GM21619 (cell line): ENCODE measurements around the gene SERINC2.
"Not testable (repeated sequence)": the region's sequence is repeated elsewhere in the genome, so short reads cannot be mapped to it uniquely, and the experiment has no call there.

Source experiments
- ATAC-seq: cut with Tn5 transposase; IDR thresholded peaks from one replicate; pipeline ENCODE4 v1.9.1; 2021; ENCODE audit not compliant: unreplicated experiment

Gene SERINC2

GRCh38 chr1:31460027-31460426, 47.0 kb downstream of the SERINC2 start:
- no peak for ATAC-seq

- ATAC-seq: no peak
Observed at GRCh38 chr1:31467005-31467674, 54.1 kb downstream of the SERINC2 start.

GRCh38 chr1:31470794-31471315, 57.8 kb downstream of the SERINC2 start:
- ATAC-seq: no peak

- not testable (repeated sequence) for ATAC-seq
Observed at GRCh38 chr1:31471452-31472313, 58.7 kb downstream of the SERINC2 start.

- ATAC-seq: not testable (repeated sequence)
Observed at GRCh38 chr1:31472314-31472651, 59.3 kb downstream of the SERINC2 start.

- ATAC-seq: not testable (repeated sequence)
Observed at GRCh38 chr1:31472673-31473072, 59.7 kb downstream of the SERINC2 start.

- not testable (repeated sequence) for ATAC-seq
Observed at GRCh38 chr1:31473508-31473907, 60.5 kb downstream of the SERINC2 start.

- ATAC-seq: not testable (repeated sequence)
Observed at GRCh38 chr1:31474567-31474966, 61.6 kb downstream of the SERINC2 start.

GRCh38 chr1:31476891-31477846, 64.2 kb downstream of the SERINC2 start:
- no peak for ATAC-seq

GRCh38 chr1:31478167-31478566, 65.2 kb downstream of the SERINC2 start:
- ATAC-seq: no peak

- no peak for ATAC-seq
Observed at GRCh38 chr1:31479811-31480210, 66.8 kb downstream of the SERINC2 start.

GRCh38 chr1:31480426-31480825, 67.4 kb downstream of the SERINC2 start:
- ATAC-seq: not testable (repeated sequence)

- ATAC-seq: no peak
Observed at GRCh38 chr1:31482482-31483011, 69.5 kb downstream of the SERINC2 start.

- peak; percentile 81 for ATAC-seq
Observed at GRCh38 chr1:31483012-31483946, 70.3 kb downstream of the SERINC2 start.
